HEK293T (cell line): ENCODE results near the gene MSX1.

Source experiments
- CTCF ChIA-PET: fragments of 350-600 bp; formaldehyde crosslinking; extraction: SDS; loops from one replicate; lab custom pipeline; 2021; ENCODE audit warnings: antibody characterized with exemption, inconsistent platforms; lab: Yijun Ruan, JAX
- POLR2A ChIA-PET: fragments of 350-600 bp; formaldehyde crosslinking; extraction: SDS; loops from one replicate; lab custom pipeline; 2020; ENCODE audit warnings: antibody characterized with exemption, inconsistent platforms; lab: Yijun Ruan, JAX
- DNase-seq: peaks from one replicate; pipeline ENCODE4 v3.0.0; 2012; ENCODE audit warnings: mixed read lengths; ENCODE audit errors: extremely low spot score
- ARNT ChIP-seq: fragments of 450-650 bp; IDR thresholded peaks from 2 replicates; pipeline ENCODE4 v1.6.1; 2017; ENCODE audit warnings: mild to moderate bottlenecking
- BHLHE40 ChIP-seq: fragments of 450-650 bp; IDR thresholded peaks from 2 replicates; pipeline ENCODE4 v1.6.1; 2016; ENCODE audit warnings: mild to moderate bottlenecking, moderate library complexity, borderline replicate concordance
- CTBP1 ChIP-seq: fragments of 450-650 bp; IDR thresholded peaks from 2 replicates; pipeline ENCODE4 v1.6.1; 2016; ENCODE audit warnings: borderline replicate concordance
- ELF4 ChIP-seq: fragments of 450-650 bp; IDR thresholded peaks from 2 replicates; pipeline ENCODE4 v1.6.1; 2017; ENCODE audit warnings: antibody characterized with exemption
- FOXA1 ChIP-seq: fragments of 450-650 bp; IDR thresholded peaks from 2 replicates; pipeline ENCODE4 v1.6.1; 2016; ENCODE audit warnings: mild to moderate bottlenecking
- FOXK2 ChIP-seq: fragments of 450-650 bp; IDR thresholded peaks from 2 replicates; pipeline ENCODE4 v1.6.1; 2016; ENCODE audit warnings: mild to moderate bottlenecking
- FOXM1 ChIP-seq: fragments of 450-650 bp; IDR thresholded peaks from 2 replicates; pipeline ENCODE4 v1.6.1; 2017; ENCODE audit warnings: mild to moderate bottlenecking, borderline replicate concordance
- HDGF ChIP-seq: fragments of 450-650 bp; IDR thresholded peaks from 2 replicates; pipeline ENCODE4 v1.6.1; 2017; ENCODE audit warnings: antibody characterized with exemption, borderline replicate concordance
- L3MBTL2 ChIP-seq: fragments of 450-650 bp; conservative IDR thresholded peaks from 2 replicates; pipeline ENCODE4 v1.6.1; 2016; ENCODE audit warnings: mild to moderate bottlenecking
- LEF1 ChIP-seq: fragments of 450-650 bp; IDR thresholded peaks from 2 replicates; pipeline ENCODE4 v1.6.1; 2017; ENCODE audit warnings: mild to moderate bottlenecking, borderline replicate concordance
- NFRKB ChIP-seq: fragments of 450-650 bp; IDR thresholded peaks from 2 replicates; pipeline ENCODE4 v1.6.1; 2016; ENCODE audit warnings: mild to moderate bottlenecking, moderate library complexity
- SP1 ChIP-seq: fragments of 450-650 bp; IDR thresholded peaks from 2 replicates; pipeline ENCODE4 v1.6.1; 2017
- SUZ12 ChIP-seq: fragments of 450-650 bp; IDR thresholded peaks from 2 replicates; pipeline ENCODE4 v1.6.1; 2016; ENCODE audit warnings: mild to moderate bottlenecking
- TARDBP ChIP-seq: fragments of 450-650 bp; IDR thresholded peaks from 2 replicates; pipeline ENCODE4 v1.6.1; 2016
- ZNF384 ChIP-seq: fragments of 450-650 bp; IDR thresholded peaks from 2 replicates; pipeline ENCODE4 v1.6.1; 2016
- TF ChIP-seq, protein P1 (sequence below): fragments of 450-650 bp; IDR thresholded peaks from 2 replicates; pipeline ENCODE4 v1.6.1; 2016

Gene MSX1

DNA sequence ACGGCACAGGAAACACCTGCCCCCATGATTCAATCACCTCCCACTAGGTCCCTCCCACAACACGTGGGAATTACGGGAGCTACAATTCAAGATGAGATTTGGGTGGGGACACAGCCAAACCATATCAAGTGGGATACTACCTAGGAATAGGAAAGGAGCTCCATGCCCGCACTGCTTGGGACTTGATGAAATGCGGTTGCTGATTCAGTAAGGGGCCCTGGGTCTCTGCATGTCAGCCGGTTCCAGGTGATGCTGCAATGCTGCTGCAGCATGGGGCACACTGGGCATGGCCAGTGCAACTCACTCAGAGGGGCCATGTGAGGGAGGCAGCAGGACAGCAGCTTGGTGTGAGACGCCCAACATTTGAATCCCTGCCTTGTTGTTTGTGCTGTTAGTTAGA lies 34.0 kb upstream of the MSX1 start:
- ChIA-PET CTCF (no interaction called here), POLR2A (no interaction called here)
- DNase-seq: no peak
- TF ChIP-seq ZNF384: no peak
- no peak for TF ChIP-seq TARDBP

DNA sequence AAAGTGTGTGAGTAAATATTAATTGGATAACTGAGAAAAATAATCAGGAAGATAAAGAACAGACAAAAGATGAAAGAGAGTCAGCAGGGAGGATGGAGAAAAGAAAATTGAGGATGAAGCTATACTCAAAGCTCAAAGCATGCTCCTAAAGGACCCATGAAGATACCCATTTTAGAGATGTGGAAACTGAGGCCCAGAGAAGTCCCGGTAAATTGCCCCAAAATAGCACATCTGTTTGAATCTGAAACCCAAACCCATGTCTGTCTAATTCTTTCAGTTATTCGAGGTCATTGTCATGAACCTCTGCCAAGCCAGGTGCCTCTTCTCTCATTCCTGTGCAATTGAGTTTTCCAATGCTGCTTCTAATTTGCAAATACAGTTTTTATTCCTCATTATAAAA lies 29.6 kb upstream of the MSX1 start:
- no peak for TF ChIP-seq CTBP1
- TF ChIP-seq, protein P1, sequence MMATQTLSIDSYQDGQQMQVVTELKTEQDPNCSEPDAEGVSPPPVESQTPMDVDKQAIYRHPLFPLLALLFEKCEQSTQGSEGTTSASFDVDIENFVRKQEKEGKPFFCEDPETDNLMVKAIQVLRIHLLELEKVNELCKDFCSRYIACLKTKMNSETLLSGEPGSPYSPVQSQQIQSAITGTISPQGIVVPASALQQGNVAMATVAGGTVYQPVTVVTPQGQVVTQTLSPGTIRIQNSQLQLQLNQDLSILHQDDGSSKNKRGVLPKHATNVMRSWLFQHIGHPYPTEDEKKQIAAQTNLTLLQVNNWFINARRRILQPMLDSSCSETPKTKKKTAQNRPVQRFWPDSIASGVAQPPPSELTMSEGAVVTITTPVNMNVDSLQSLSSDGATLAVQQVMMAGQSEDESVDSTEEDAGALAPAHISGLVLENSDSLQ: no peak
- TF ChIP-seq FOXK2: no peak
- TF ChIP-seq ELF4: no peak
- TF ChIP-seq TARDBP: no peak
- no peak for TF ChIP-seq L3MBTL2
- TF ChIP-seq NFRKB: no peak
- no peak for TF ChIP-seq FOXA1
- TF ChIP-seq SP1: no peak
- TF ChIP-seq ARNT: no peak
- TF ChIP-seq BHLHE40: no peak
- no peak for TF ChIP-seq LEF1
- no peak for TF ChIP-seq ZNF384
- TF ChIP-seq SUZ12: no peak
- TF ChIP-seq FOXM1: no peak
- CTCF ChIA-PET: no interaction called here
- POLR2A ChIA-PET: no interaction called here

DNA sequence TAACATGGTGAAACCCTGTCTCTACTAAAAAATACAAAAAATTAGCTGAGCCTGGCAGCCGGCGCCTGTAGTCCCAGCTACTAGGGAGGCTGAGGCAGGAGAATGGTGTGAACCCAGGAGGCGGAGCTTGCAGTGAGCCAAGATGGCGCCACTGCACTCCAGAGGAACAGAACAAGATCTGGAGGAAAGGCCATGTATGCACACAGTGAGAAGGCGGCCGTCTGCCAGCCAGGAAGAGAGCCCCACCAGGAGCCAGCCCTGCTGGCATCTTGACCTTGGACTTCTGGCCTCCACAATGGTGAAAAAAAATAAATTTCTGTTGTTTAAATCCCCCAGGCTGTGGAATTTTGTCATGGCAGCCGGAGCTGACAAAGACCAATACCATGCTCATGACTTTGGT lies 28.2 kb upstream of the MSX1 start:
- POLR2A ChIA-PET: no interaction called here
- CTCF ChIA-PET: no interaction called here
- DNase-seq: no peak
- TF ChIP-seq ELF4 (no peak), NFRKB (no peak), LEF1 (no peak), FOXA1 (no peak), FOXK2 (no peak), L3MBTL2 (no peak), ARNT (no peak), FOXM1 (no peak), HDGF (no peak), CTBP1 (no peak), ZNF384 (no peak), BHLHE40 (no peak), SP1 (no peak), SUZ12 (no peak)
- TF ChIP-seq, protein P1: no peak

More for the DNA sequence above, 29.6 kb upstream of the MSX1 start:
- no peak for DNase-seq

DNA sequence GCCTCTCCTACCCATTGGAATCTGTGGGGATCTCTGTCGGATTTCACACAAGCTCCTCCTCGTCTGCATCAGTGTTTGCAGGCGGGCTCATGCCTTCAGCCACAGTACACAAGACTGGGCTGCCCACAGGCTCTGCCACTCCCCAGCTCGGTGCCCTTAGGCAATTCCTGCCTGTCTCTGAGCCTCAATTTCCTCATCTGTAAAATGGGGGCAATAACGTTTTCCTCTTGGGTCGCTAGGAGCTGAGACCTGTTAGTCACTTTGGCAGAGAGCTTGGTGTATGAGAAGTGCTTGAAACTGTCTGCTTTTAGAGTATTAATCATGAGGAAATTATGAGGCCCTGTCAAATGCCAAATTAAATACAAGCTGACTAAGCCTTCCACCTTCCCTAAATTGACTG lies 27.6 kb upstream of the MSX1 start:
- TF ChIP-seq FOXA1 (no peak), HDGF (no peak), ELF4 (no peak), SP1 (no peak), NFRKB (no peak)
- ChIA-PET POLR2A (no interaction called here), CTCF (no interaction called here)
- DNase-seq: no peak

DNA sequence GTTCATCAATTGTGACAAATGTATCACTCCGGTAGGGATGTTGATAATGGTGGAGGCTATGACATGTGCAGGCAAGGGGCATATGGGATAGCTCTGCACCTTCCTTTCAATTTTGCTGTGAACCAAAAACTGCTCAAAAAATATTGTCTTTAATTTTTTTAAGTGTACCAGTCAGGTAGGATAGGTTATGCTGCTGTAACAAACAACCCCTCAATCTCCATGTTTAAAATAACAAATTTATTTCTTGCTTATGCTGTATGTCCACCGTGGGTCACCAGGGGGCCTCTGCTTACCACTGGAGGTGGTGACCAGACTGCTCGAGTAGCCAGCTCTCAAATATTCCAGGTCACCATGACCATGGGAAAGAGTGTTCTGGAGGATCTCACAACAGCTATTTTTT lies 23.4 kb upstream of the MSX1 start:
- ChIA-PET POLR2A (no interaction called here), CTCF (no interaction called here)
- TF ChIP-seq CTBP1 (no peak), SUZ12 (no peak), ELF4 (no peak), SP1 (no peak), FOXK2 (no peak), HDGF (no peak), TARDBP (no peak), FOXA1 (no peak), ZNF384 (no peak), FOXM1 (no peak), ARNT (no peak), NFRKB (no peak), LEF1 (no peak), L3MBTL2 (no peak)
- TF ChIP-seq, protein P1: no peak
- DNase-seq: no peak

DNA sequence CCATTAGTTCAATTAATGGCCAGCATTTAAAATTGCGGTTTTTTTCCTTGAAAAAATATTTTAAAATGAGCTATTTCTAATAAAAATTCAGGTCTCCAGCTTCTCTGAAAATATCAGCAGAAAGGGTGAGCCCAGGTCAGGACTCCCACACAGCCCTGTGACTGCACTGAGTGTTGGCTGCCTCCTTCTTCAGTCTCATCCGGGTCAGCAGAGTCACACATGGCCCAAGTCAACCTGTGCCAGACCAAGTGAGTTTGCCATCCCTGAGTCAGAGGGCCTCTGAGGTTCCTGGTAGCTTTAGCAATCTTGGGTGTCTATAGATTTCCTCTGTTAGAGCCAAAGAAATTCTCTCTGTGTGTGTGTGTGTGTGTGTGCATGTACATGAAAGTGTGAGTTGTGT lies 22.1 kb upstream of the MSX1 start:
- POLR2A ChIA-PET: no interaction called here
- CTCF ChIA-PET: no interaction called here
- TF ChIP-seq FOXK2 (no peak), TARDBP (no peak), SP1 (no peak), FOXM1 (no peak), NFRKB (no peak), ARNT (no peak), BHLHE40 (no peak), ELF4 (no peak), SUZ12 (no peak)
- DNase-seq: no peak
